ENCODE data around the gene CSRNP2.
"Not testable (repeated sequence)": the region's sequence is repeated elsewhere in the genome, so short reads cannot be mapped to it uniquely, and the experiment has no call there.

The CSRNP2 gene

GRCh38 chr12:51021694-51022093 lies 61.7 kb downstream of the CSRNP2 start:
- peak overlapping the region; percentile 5; the same call in 1 of the 2 replicates for H3K9ac ChIP-seq
- no peak overlapping the region for H3K4me3 ChIP-seq
- no peak for TF ChIP-seq Cebpa-rat (IDR thresholded peaks at IDR 0.05)
- peak overlapping the region; percentile 58 for H3K27ac ChIP-seq
- H3K9me3 ChIP-seq, result no peaks in the 10 kb centered on the region
- peaks cover 69% of the 10 kb centered on the region for H4K20me1 ChIP-seq
- H3K4me1 ChIP-seq, result peaks cover 50% of the 10 kb centered on the region
- H3K36me3 ChIP-seq, result no peaks in the 10 kb centered on the region
- H3K4me2 ChIP-seq, result peak overlapping the region; percentile 72
- no peaks in the 10 kb centered on the region for H3K27me3 ChIP-seq

GRCh38 chr12:51020448-51021182 lies 62.8 kb downstream of the CSRNP2 start:
- no peak for TF ChIP-seq Cebpa-rat (IDR thresholded peaks at IDR 0.05)
- Histone ChIP-seq H3K9me3 (no peaks in the 10 kb centered on the region), H3K36me3 (0 out of 2 replicates have a peak, but pooled peaks cover 6% of the 10 kb centered on the region), H3K27me3 (no peaks in the 10 kb centered on the region), H3K9ac (no peak overlapping the region), H4K20me1 (peaks cover 79% of the 10 kb centered on the region), H3K4me1 (peaks cover 47% of the 10 kb centered on the region), H3K4me3 (no peak overlapping the region), H3K4me2 (peak overlapping the region; percentile 72), H3K27ac (peak overlapping the region; percentile 58; the same call in 1 of the 2 replicates)

GRCh38 chr12:51019927-51020326 lies 63.5 kb downstream of the CSRNP2 start:
- H3K9ac ChIP-seq, result no peak overlapping the region
- H3K36me3 ChIP-seq, result 0 out of 2 replicates have a peak, but pooled peaks cover 6% of the 10 kb centered on the region
- no peaks in the 10 kb centered on the region for H3K27me3 ChIP-seq
- H3K9me3 ChIP-seq, result no peaks in the 10 kb centered on the region
- H3K4me2 ChIP-seq, result peak overlapping the region; percentile 72; the same call in 1 of the 2 replicates
- H4K20me1 ChIP-seq, result peaks cover 85% of the 10 kb centered on the region
- H3K4me3 ChIP-seq, result no peak overlapping the region
- no peak overlapping the region; the same call in 1 of the 2 replicates for H3K27ac ChIP-seq
- H3K4me1 ChIP-seq, result peaks cover 41% of the 10 kb centered on the region
- TF ChIP-seq Cebpa-rat (IDR thresholded peaks at IDR 0.05), result no peak

- no peaks in the 10 kb centered on the region for H3K9me3 ChIP-seq
- 0 out of 2 replicates have a peak, but pooled peaks cover 6% of the 10 kb centered on the region for H3K36me3 ChIP-seq
- H3K9ac ChIP-seq, result no peak overlapping the region
- H3K4me3 ChIP-seq, result no peak overlapping the region
- H3K27ac ChIP-seq, result no peak overlapping the region
- H3K4me2 ChIP-seq, result no peak overlapping the region
- H3K27me3 ChIP-seq, result no peaks in the 10 kb centered on the region
- peaks cover 31% of the 10 kb centered on the region for H3K4me1 ChIP-seq
- peaks cover 86% of the 10 kb centered on the region for H4K20me1 ChIP-seq
- TF ChIP-seq Cebpa-rat (IDR thresholded peaks at IDR 0.05), result no peak
Measured at GRCh38 chr12:51018956-51019355, 64.4 kb downstream of the CSRNP2 start.

- Histone ChIP-seq H3K27me3 (no peaks in the 10 kb centered on the region), H3K4me2 (no peak overlapping the region), H4K20me1 (peaks cover 96% of the 10 kb centered on the region), H3K9me3 (no peaks in the 10 kb centered on the region), H3K36me3 (peaks cover 6% of the 10 kb centered on the region; the same call in 1 of the 2 replicates), H3K27ac (no peak overlapping the region), H3K9ac (no peak overlapping the region), H3K4me3 (no peak overlapping the region), H3K4me1 (peaks cover 40% of the 10 kb centered on the region)
- no peak for TF ChIP-seq Cebpa-rat (IDR thresholded peaks at IDR 0.05)
Measured at GRCh38 chr12:51017452-51017851, 65.9 kb downstream of the CSRNP2 start.

- not testable (repeated sequence) for H3K4me2 ChIP-seq, H3K36me3 ChIP-seq, H3K4me3 ChIP-seq, H3K9ac ChIP-seq, H3K27ac ChIP-seq, H3K9me3 ChIP-seq, H3K27me3 ChIP-seq
- H4K20me1 ChIP-seq, result peaks cover 99% of the 10 kb centered on the region
- H3K4me1 ChIP-seq, result peaks cover 20% of the 10 kb centered on the region
Measured at GRCh38 chr12:51014467-51014866, 68.9 kb downstream of the CSRNP2 start.

GRCh38 chr12:51013441-51013840 lies 70.0 kb downstream of the CSRNP2 start:
- Histone ChIP-seq H3K4me3 (no peak overlapping the region), H3K9ac (no peak overlapping the region), H3K27me3 (no peaks in the 10 kb centered on the region), H3K4me2 (no peak overlapping the region; the same call in 1 of the 2 replicates), H3K9me3 (no peaks in the 10 kb centered on the region), H3K27ac (no peak overlapping the region), H4K20me1 (peaks cover 92% of the 10 kb centered on the region), H3K4me1 (peaks cover 30% of the 10 kb centered on the region), H3K36me3 (peaks cover 6% of the 10 kb centered on the region; the same call in 1 of the 2 replicates)
- no peak for TF ChIP-seq Cebpa-rat (IDR thresholded peaks at IDR 0.05)

GRCh38 chr12:51012570-51013236 lies 70.7 kb downstream of the CSRNP2 start:
- no peaks in the 10 kb centered on the region for H3K27me3 ChIP-seq
- H3K9me3 ChIP-seq, result no peaks in the 10 kb centered on the region
- TF ChIP-seq Cebpa-rat (IDR thresholded peaks at IDR 0.05), result no peak
- peaks cover 31% of the 10 kb centered on the region for H3K4me1 ChIP-seq
- peaks cover 14% of the 10 kb centered on the region for H3K36me3 ChIP-seq
- no peak overlapping the region; the same call in 1 of the 2 replicates for H3K4me2 ChIP-seq
- H3K4me3 ChIP-seq, result no peak overlapping the region
- H4K20me1 ChIP-seq, result peaks cover 85% of the 10 kb centered on the region
- no peak overlapping the region for H3K27ac ChIP-seq
- H3K9ac ChIP-seq, result no peak overlapping the region

- Histone ChIP-seq H3K27ac (no peak overlapping the region), H3K4me1 (peaks cover 31% of the 10 kb centered on the region), H3K4me2 (no peak overlapping the region), H3K9me3 (no peaks in the 10 kb centered on the region; the same call in 1 of the 2 replicates), H3K36me3 (peaks cover 21% of the 10 kb centered on the region), H3K9ac (no peak overlapping the region), H3K4me3 (no peak overlapping the region), H4K20me1 (peaks cover 77% of the 10 kb centered on the region), H3K27me3 (no peaks in the 10 kb centered on the region)
- no peak for TF ChIP-seq Cebpa-rat (IDR thresholded peaks at IDR 0.05)
Measured at GRCh38 chr12:51011955-51012354, 71.4 kb downstream of the CSRNP2 start.

All from BLaER1 (cell line).